ENCODE data around the gene WFDC8. TPM values are rescaled to one million over a fixed set of nuclear protein-coding genes. Genes with fewer than 3 reads are reported as not detected.

The WFDC8 gene
- total RNA-seq, 2 experiments from 2014 or later: not detected

- Histone ChIP-seq H3K9me2 (ENCODE audit: insufficient read depth, low read length) (no peaks in the 10 kb centered on the region), H3K4me3 (ENCODE audit: low read depth, low read length, poor library complexity, severe bottlenecking) (no peak overlapping the region), H3K9me3 (ENCODE audit: low read length) (no peaks in the 10 kb centered on the region), H3K4me1 (ENCODE audit: insufficient read depth, low read length, poor library complexity, severe bottlenecking) (no peaks in the 10 kb centered on the region), H3K27ac (ENCODE audit: low read depth, low read length, poor library complexity, severe bottlenecking) (no peak overlapping the region), H4K20me1 (ENCODE audit: insufficient read depth, low read length) (no peaks in the 10 kb centered on the region), H3K4me2 (ENCODE audit: low read length) (no peak overlapping the region), H3K36me3 (ENCODE audit: insufficient read depth, low read length) (no peaks in the 10 kb centered on the region), H2AFZ (ENCODE audit: low read length) (no peak overlapping the region), H3K79me2 (ENCODE audit: insufficient read depth, low read depth, low read length) (no peaks in the 10 kb centered on the region)
- intact Hi-C loops (cut with micrococcal nuclease; ENCODE audit: unreplicated experiment): no loop called here
- ChIA-PET CTCF (ENCODE audit: unreplicated experiment) (no interaction called here), POLR2A (interaction anchor here (1.2 kb wide), 1 partner anchor 12 kb away, joined by 3 read pairs; no protein-coding TSS in a partner anchor)
- DNase-seq (ENCODE audit: low spot score): no peak
- BruUV-seq (replicated peaks): no TSS peak
- TF ChIP-seq EZH2phosphoT487 (IDR thresholded peaks at IDR 0.05; ENCODE audit: borderline replicate concordance, low read depth, low read length) (no peak), CTCF (conservative IDR thresholded peaks at IDR 0.05; ENCODE audit: low read length) (no peak)
Observed at GRCh38 chr20:45550765-45551164, 28.3 kb downstream of the WFDC8 start.

DNA sequence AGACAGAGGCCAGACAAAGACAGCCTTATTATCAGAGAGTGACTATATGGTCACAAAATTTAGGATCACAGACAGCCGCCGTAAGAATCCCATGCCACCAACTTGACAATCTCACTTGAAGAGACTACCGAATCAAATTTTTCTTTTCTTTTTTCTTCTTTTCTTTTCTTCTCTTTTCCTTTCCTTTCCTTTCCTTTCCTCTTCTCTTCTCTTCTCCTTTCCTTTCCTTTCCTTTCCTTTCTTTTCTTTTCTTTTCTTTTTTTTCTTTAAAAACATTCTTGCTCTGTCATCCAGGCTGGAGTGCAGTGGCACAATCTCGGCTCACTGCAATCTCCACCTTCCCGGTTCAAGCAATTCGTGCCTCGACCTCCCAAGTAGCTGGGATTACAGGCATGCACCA lies 30.7 kb downstream of the WFDC8 start:
- CTCF ChIA-PET (ENCODE audit: unreplicated experiment): interaction anchor here (0.8 kb wide), 1 partner anchor 222 kb away, joined by 3 read pairs; no protein-coding TSS in a partner anchor
- BruUV-seq (replicated peaks): no TSS peak
- POLR2A ChIA-PET: no interaction called here

More for the DNA sequence above, 30.7 kb downstream of the WFDC8 start:
- H3K79me2 ChIP-seq (ENCODE audit: insufficient read depth, low read depth, low read length): no peaks in the 10 kb centered on the region
- H3K4me1 ChIP-seq (ENCODE audit: insufficient read depth, low read length, poor library complexity, severe bottlenecking): no peaks in the 10 kb centered on the region
- intact Hi-C loops (cut with micrococcal nuclease; ENCODE audit: unreplicated experiment): no loop called here
- H4K20me1 ChIP-seq (ENCODE audit: insufficient read depth, low read length): no peaks in the 10 kb centered on the region
- H2AFZ ChIP-seq (ENCODE audit: low read length): no peak overlapping the region
- TF ChIP-seq CTCF (conservative IDR thresholded peaks at IDR 0.05; ENCODE audit: low read length) (no peak), EZH2phosphoT487 (IDR thresholded peaks at IDR 0.05; ENCODE audit: borderline replicate concordance, low read depth, low read length) (no peak)
- no peaks in the 10 kb centered on the region for H3K9me2 ChIP-seq (ENCODE audit: insufficient read depth, low read length)
- no peaks in the 10 kb centered on the region for H3K9me3 ChIP-seq (ENCODE audit: low read length)
- H3K4me2 ChIP-seq (ENCODE audit: low read length): no peak overlapping the region
- DNase-seq (ENCODE audit: low spot score): no peak
- H3K36me3 ChIP-seq (ENCODE audit: insufficient read depth, low read length): no peaks in the 10 kb centered on the region
- no peak overlapping the region for H3K27ac ChIP-seq (ENCODE audit: low read depth, low read length, poor library complexity, severe bottlenecking)
- no peak overlapping the region for H3K4me3 ChIP-seq (ENCODE audit: low read depth, low read length, poor library complexity, severe bottlenecking)
